Stimulated activated CD8-positive, alpha-beta memory T cell treated with anti-CD3 and anti-CD28 coated beads, Interleukin-7, amount 100 ng/mL, for 48 hours (primary cell): ENCODE results near the gene KIF20A.
"Not testable (repeated sequence)": the region's sequence is repeated elsewhere in the genome, so short reads cannot be mapped to it uniquely, and the experiment has no call there.

Experiments used
- DNase-seq, 2 donors: peaks; one replicate each; pipeline ENCODE4 v3.0.0-alpha.2; 2020; ENCODE audit warnings: low read depth in 1 of 2; ENCODE audit errors: extremely low read depth in 1 of 2

KIF20A gene

GRCh38 chr5:138178516-138179276 lies at the start of gene KIF20A, which contains the start of gene BRD8:
TSS of gene KIF20A (plus strand) at chr5:138179112. CDS start at chr5:138179681, 569 bp downstream.
TSS of gene BRD8 (minus strand) at chr5:138178630. CDS start at chr5:138178614, 16 bp downstream.
- DNase-seq, result peak; percentile 76 to 93

GRCh38 chr5:138129347-138129746 lies 49.6 kb upstream of the KIF20A start:
- no peak for DNase-seq

GRCh38 chr5:138132543-138132942 lies 46.4 kb upstream of the KIF20A start:
- DNase-seq, result no peak

- DNase-seq, result no peak
Measured at GRCh38 chr5:138138949-138139780, 39.7 kb upstream of the KIF20A start, which contains the start of gene NME5. TSS of gene NME5 (minus strand) at chr5:138139428. CDS start at chr5:138138780, 648 bp downstream.

GRCh38 chr5:138139781-138140090 lies 39.2 kb upstream of the KIF20A start:
- DNase-seq, result no peak

- no peak for DNase-seq
Measured at GRCh38 chr5:138140268-138140667, 38.6 kb upstream of the KIF20A start.

GRCh38 chr5:138141734-138142133 lies 37.2 kb upstream of the KIF20A start:
- no peak for DNase-seq

- not testable (repeated sequence) for DNase-seq
Measured at GRCh38 chr5:138143578-138143977, 35.3 kb upstream of the KIF20A start.

- no peak for DNase-seq
Measured at GRCh38 chr5:138148811-138149210, 30.1 kb upstream of the KIF20A start.

- no peak for DNase-seq
Measured at GRCh38 chr5:138149530-138149929, 29.4 kb upstream of the KIF20A start.

GRCh38 chr5:138155977-138156376 lies 22.9 kb upstream of the KIF20A start:
- DNase-seq, result not testable (repeated sequence)

- DNase-seq, result no peak
Measured at GRCh38 chr5:138157626-138158025, 21.3 kb upstream of the KIF20A start.

GRCh38 chr5:138159666-138160065 lies 19.2 kb upstream of the KIF20A start:
- DNase-seq, result no peak

GRCh38 chr5:138160706-138161105 lies 18.2 kb upstream of the KIF20A start:
- DNase-seq, result no peak

- no peak for DNase-seq
Measured at GRCh38 chr5:138163721-138164120, 15.2 kb upstream of the KIF20A start.

GRCh38 chr5:138169124-138169523 lies 9.8 kb upstream of the KIF20A start:
- no peak for DNase-seq

GRCh38 chr5:138170299-138170698 lies 8.6 kb upstream of the KIF20A start:
- DNase-seq, result no peak

GRCh38 chr5:138177941-138178515 lies 884 bp upstream of the KIF20A start:
- no peak for DNase-seq

GRCh38 chr5:138179277-138179857 lies 455 bp downstream of the KIF20A start:
- DNase-seq, result no peak

- no peak for DNase-seq
Measured at GRCh38 chr5:138180183-138180782, 1.4 kb downstream of the KIF20A start.

- no peak for DNase-seq
Measured at GRCh38 chr5:138180841-138181240, 1.9 kb downstream of the KIF20A start.
